Liver (tissue), 9 donors: Measurements from ENCODE around the gene GALNT10. TPM values are rescaled to one million over a fixed set of nuclear protein-coding genes. Genes with fewer than 3 reads are reported as not detected.

Experiments used
- DNase-seq: peaks from one replicate; pipeline ENCODE4 v3.0.0-alpha.2; 2017; ENCODE audit warnings: low spot score
- H3K27ac ChIP-seq, 2 donors: one replicate each; pipeline ENCODE4 v1.7.0; 2013; ENCODE audit warnings: inconsistent platforms in 2 of 2, low read length in 2 of 2, control low read depth in 1 of 2, low read depth in 1 of 2, mild to moderate bottlenecking in 1 of 2
- H3K27me3 ChIP-seq, 4 donors: one replicate each; pipeline versions ENCODE4 v1.6.1 to v1.7.0; 2013; ENCODE audit warnings: low read length in 3 of 4, inconsistent platforms in 1 of 4, mild to moderate bottlenecking in 1 of 4, moderate library complexity in 1 of 4; ENCODE audit not compliant: control insufficient read depth in 4 of 4, insufficient read depth in 4 of 4
- H3K36me3 ChIP-seq, 4 donors: one replicate each; pipeline versions ENCODE4 v1.6.1 to v1.7.0; 2013; ENCODE audit warnings: low read length in 3 of 4, mild to moderate bottlenecking in 3 of 4, low read depth in 1 of 4, moderate library complexity in 1 of 4; ENCODE audit not compliant: control insufficient read depth in 4 of 4, insufficient read depth in 3 of 4
- H3K4me1 ChIP-seq, 4 donors: one replicate each; pipeline versions ENCODE4 v1.6.1 to v1.7.0; 2013; ENCODE audit warnings: low read length in 3 of 4, mild to moderate bottlenecking in 3 of 4, moderate library complexity in 1 of 4; ENCODE audit not compliant: control insufficient read depth in 4 of 4, insufficient read depth in 4 of 4
- H3K4me3 ChIP-seq, 3 donors: one replicate each; pipeline versions ENCODE4 v1.6.1 to v1.7.0; 2013; ENCODE audit warnings: low read length in 3 of 3, control low read depth in 1 of 3, low read depth in 1 of 3, mild to moderate bottlenecking in 1 of 3
- H3K9ac ChIP-seq, 2 donors: one replicate each; pipeline ENCODE4 v1.7.0; 2013; ENCODE audit warnings: low read length in 2 of 2, mild to moderate bottlenecking in 2 of 2, moderate library complexity in 2 of 2, control low read depth in 1 of 2, low read depth in 1 of 2
- H3K9me3 ChIP-seq, 4 donors: one replicate each; pipeline versions ENCODE4 v1.6.1 to v1.7.0; 2013; ENCODE audit warnings: low read length in 3 of 4; ENCODE audit not compliant: control insufficient read depth in 4 of 4
- ATF3 ChIP-seq: IDR thresholded peaks from 2 replicates; pipeline ENCODE4 v1.6.1; 2016; ENCODE audit warnings: antibody characterized with exemption
- EGR1 ChIP-seq, 2 donors: IDR thresholded peaks; 2 replicates each; pipeline ENCODE4 v1.6.1; 2016 to 2018; ENCODE audit warnings: antibody characterized with exemption in 2 of 2, low read depth in 2 of 2
- GABPA ChIP-seq, 2 donors: IDR thresholded peaks in 1 of 2; conservative IDR thresholded peaks in 1 of 2; 2 replicates each; pipeline ENCODE4 v1.6.1; 2016; ENCODE audit warnings: antibody characterized with exemption in 2 of 2, mild to moderate bottlenecking in 1 of 2, moderate library complexity in 1 of 2
- HNF4A ChIP-seq, 2 donors: conservative IDR thresholded peaks; 2 replicates each; pipeline ENCODE4 v1.6.1; 2016; ENCODE audit warnings: antibody characterized with exemption in 2 of 2, mild to moderate bottlenecking in 2 of 2
- HNF4G ChIP-seq: IDR thresholded peaks from 2 replicates; pipeline ENCODE4 v1.6.1; 2016; ENCODE audit warnings: antibody characterized with exemption
- JUND ChIP-seq, 2 donors: IDR thresholded peaks; 2 replicates each; pipeline ENCODE4 v1.6.1; 2016; ENCODE audit warnings: antibody characterized with exemption in 2 of 2
- NR2F2 ChIP-seq: IDR thresholded peaks from 2 replicates; pipeline ENCODE4 v1.6.1; 2016; ENCODE audit warnings: antibody characterized with exemption
- REST ChIP-seq: IDR thresholded peaks from 2 replicates; pipeline ENCODE4 v1.6.1; 2016; ENCODE audit warnings: antibody characterized with exemption, mild to moderate bottlenecking
- RXRA ChIP-seq, 2 donors: IDR thresholded peaks; 2 replicates each; pipeline ENCODE4 v1.6.1; 2017 to 2018; ENCODE audit warnings: antibody characterized with exemption in 2 of 2, mild to moderate bottlenecking in 1 of 2
- SP1 ChIP-seq: IDR thresholded peaks from 2 replicates; pipeline ENCODE4 v1.6.1; 2018; ENCODE audit warnings: antibody characterized with exemption, mild to moderate bottlenecking
- TAF1 ChIP-seq: conservative IDR thresholded peaks from 2 replicates; pipeline ENCODE4 v1.6.1; 2016; ENCODE audit warnings: antibody characterized with exemption, mild to moderate bottlenecking
- YY1 ChIP-seq: IDR thresholded peaks from 2 replicates; pipeline ENCODE4 v1.6.1; 2016; ENCODE audit warnings: antibody characterized with exemption, mild to moderate bottlenecking
- ZBTB33 ChIP-seq: IDR thresholded peaks from 2 replicates; pipeline ENCODE4 v1.6.1; 2016; ENCODE audit warnings: antibody characterized with exemption
- WGBS: extraction: QIAGEN DNeasy Blood & Tissue Kit; methylation state at CpG from one replicate; pipeline ENCODE4 v1.1.7; 2013; 5-methylcytosine and 5-hydroxymethylcytosine counted together
- polyA plus RNA-seq, 2 donors: library from polyadenylated mRNA; stranded (reverse) in 1 of 2; unstranded in 1 of 2; fragments of 200-250 nt in 1 of 2; fragments of >200 nt in 1 of 2; fragmentation: Nextera tagmentation in 1 of 2; extraction: Ambion mirVana in 1 of 2; gene quantifications; one replicate each; pipeline versions ENCODE4 v1.2.1 to v1.2.3, GENCODE V29; 2013 to 2015
- total RNA-seq, 2 donors: library from RNA; depleted of rRNA; stranded (reverse); fragments of >200 nt; gene quantifications; one replicate each; pipeline ENCODE4 v1.2.3, GENCODE V29; 2014
- donor health status: healthy.
- donor health status: healthy.
- donor health status: healthy.
- donor health status: healthy.
- donor health status: healthy.

GALNT10 gene
- total and polyA plus RNA-seq, 4 donors = 1.1 to 17.8 (median 5.3) TPM

GRCh38 chr5:154257046-154257445, 66.5 kb downstream of the GALNT10 start:
- Histone ChIP-seq H3K4me3 (no peak overlapping the region), H3K27ac (no peak overlapping the region), H3K4me1 (no peaks in the 10 kb centered on the region), H3K27me3 (no peaks in the 10 kb centered on the region), H3K9ac (no peak overlapping the region), H3K9me3 (no peaks in the 10 kb centered on the region), H3K36me3 (no peaks in the 10 kb centered on the region)
- DNase-seq = no peak
- TF ChIP-seq ATF3 (no peak), JUND (IDR thresholded peaks at IDR 0.05) (no peak), EGR1 (IDR thresholded peaks at IDR 0.05; ENCODE audit: low read depth in 2 of 2) (no peak), HNF4G (no peak)
- WGBS = 88% methylated on average over 2 of the region's 2 CpGs

GRCh38 chr5:154258531-154259217, 68.1 kb downstream of the GALNT10 start:
- H3K9ac ChIP-seq = no peak overlapping the region
- DNase-seq = no peak
- WGBS = 82% methylated on average over 2 of the region's 2 CpGs
- no peak overlapping the region for H3K4me3 ChIP-seq
- no peak for TF ChIP-seq RXRA (IDR thresholded peaks at IDR 0.05)
- no peaks in the 10 kb centered on the region for H3K36me3 ChIP-seq
- no peaks in the 10 kb centered on the region for H3K9me3 ChIP-seq
- no peak overlapping the region for H3K27ac ChIP-seq
- no peaks in the 10 kb centered on the region for H3K4me1 ChIP-seq
- no peaks in the 10 kb centered on the region for H3K27me3 ChIP-seq

GRCh38 chr5:154260224-154260927, 69.8 kb downstream of the GALNT10 start:
- H3K9ac ChIP-seq = no peak overlapping the region
- H3K9me3 ChIP-seq = no peaks in the 10 kb centered on the region
- H3K4me1 ChIP-seq = no peaks in the 10 kb centered on the region
- no peaks in the 10 kb centered on the region for H3K27me3 ChIP-seq
- H3K36me3 ChIP-seq = no peaks in the 10 kb centered on the region
- 85% methylated on average over 6 of the region's 6 CpGs for WGBS
- H3K4me3 ChIP-seq = no peak overlapping the region
- no peak overlapping the region for H3K27ac ChIP-seq
- TF ChIP-seq HNF4G (no peak), TAF1 (no peak), SP1 (no peak), ATF3 (no peak), HNF4A (conservative IDR thresholded peaks at IDR 0.05) (no peak), NR2F2 (no peak), RXRA (IDR thresholded peaks at IDR 0.05) (no peak), REST (no peak), YY1 (no peak), EGR1 (IDR thresholded peaks at IDR 0.05; ENCODE audit: low read depth in 2 of 2) (no peak), GABPA (IDR thresholded peaks at IDR 0.05 in 1 of 2, conservative IDR thresholded peaks at IDR 0.05 in 1 of 2) (no peak), ZBTB33 (no peak)
- no peak for DNase-seq
